DND-41 (cell line): Measurements from ENCODE around the gene ATP6V1G1.
"Not testable (repeated sequence)": the region's sequence is repeated elsewhere in the genome, so short reads cannot be mapped to it uniquely, and the experiment has no call there.

ENCODE experiments used
- ATAC-seq: fragments of 200-7000 bp; cut with Tn5 transposase; 3 replicates; pipeline ENCODE4 v1.9.1; 2021; ENCODE audit warnings: low read depth; ENCODE audit not compliant: insufficient read depth
- DNase-seq: peaks from one replicate; pipeline ENCODE4 v3.0.0-alpha.2; 2020
- H2AFZ ChIP-seq: 2 replicates; pipeline ENCODE4 v1.6.0; 2012; ENCODE audit warnings: low read depth, low read length
- H3K27ac ChIP-seq: 2 replicates; pipeline ENCODE4 v1.5.1; 2012; ENCODE audit warnings: low read length, inconsistent platforms
- H3K27me3 ChIP-seq: fragments of 200-600 bp; sonication (generic); 2 replicates; pipeline ENCODE4 v1.6.0; 2012; ENCODE audit warnings: low read length, mild to moderate bottlenecking, inconsistent platforms; ENCODE audit not compliant: insufficient read depth, poor library complexity
- H3K36me3 ChIP-seq: 2 replicates; pipeline ENCODE4 v1.5.1; 2012; ENCODE audit warnings: low read length, inconsistent platforms; ENCODE audit not compliant: insufficient read depth
- H3K4me1 ChIP-seq: 2 replicates; pipeline ENCODE4 v1.5.1; 2012; ENCODE audit warnings: mild to moderate bottlenecking, low read length; ENCODE audit not compliant: insufficient read depth
- H3K4me2 ChIP-seq: 2 replicates; pipeline ENCODE4 v1.6.0; 2012; ENCODE audit warnings: mild to moderate bottlenecking, moderate library complexity, low read length, inconsistent platforms; ENCODE audit not compliant: insufficient read depth
- H3K4me3 ChIP-seq, 2 experiments: fragments of 200-600 bp in 1 of 2; shearing (Covaris generic) in 1 of 2; 2 replicates each; pipeline ENCODE4 v1.5.1; 2012 to 2016; ENCODE audit warnings: inconsistent platforms in 2 of 2, low read length in 2 of 2, mild to moderate bottlenecking in 2 of 2, low read depth in 1 of 2, moderate library complexity in 1 of 2
- H3K79me2 ChIP-seq: 2 replicates; pipeline ENCODE4 v1.6.0; 2012; ENCODE audit warnings: low read length, inconsistent platforms; ENCODE audit not compliant: insufficient read depth
- H3K9ac ChIP-seq: 2 replicates; pipeline ENCODE4 v1.6.0; 2012; ENCODE audit warnings: low read depth, mild to moderate bottlenecking, inconsistent platforms, low read length, moderate library complexity
- H3K9me3 ChIP-seq: 2 replicates; pipeline ENCODE4 v1.5.1; 2012; ENCODE audit warnings: low read length, moderate library complexity, mild to moderate bottlenecking, inconsistent platforms; ENCODE audit not compliant: insufficient read depth, severe bottlenecking
- H4K20me1 ChIP-seq: 2 replicates; pipeline ENCODE4 v1.6.0; 2012; ENCODE audit warnings: low read length; ENCODE audit not compliant: insufficient read depth
- CTCF ChIP-seq: IDR thresholded peaks from 2 replicates; pipeline ENCODE4 v1.5.1; 2012; ENCODE audit warnings: borderline replicate concordance, low read length, moderate library complexity, mild to moderate bottlenecking; ENCODE audit not compliant: poor library complexity, severe bottlenecking; ENCODE audit errors: extremely low read depth
- EZH2 ChIP-seq: IDR thresholded peaks from 3 replicates; pipeline ENCODE4 v1.6.1; 2012; ENCODE audit warnings: borderline replicate concordance, low read depth, mild to moderate bottlenecking, moderate library complexity, low read length, inconsistent platforms; ENCODE audit not compliant: severe bottlenecking

ATP6V1G1 gene

GRCh38 chr9:114571391-114571790 lies 16.2 kb upstream of the ATP6V1G1 start:
- DNase-seq: no peak
- H4K20me1 ChIP-seq: no peaks in the 10 kb centered on the region
- no peak for TF ChIP-seq EZH2
- TF ChIP-seq CTCF: no peak
- H3K79me2 ChIP-seq: no peaks in the 10 kb centered on the region
- no peak overlapping the region for H2AFZ ChIP-seq
- no peaks in the 10 kb centered on the region for H3K27me3 ChIP-seq
- no peak overlapping the region for H3K9ac ChIP-seq
- H3K4me2 ChIP-seq: no peak overlapping the region
- H3K36me3 ChIP-seq: no peaks in the 10 kb centered on the region
- no peak overlapping the region for H3K4me3 ChIP-seq
- H3K27ac ChIP-seq: no peak overlapping the region
- H3K9me3 ChIP-seq: no peaks in the 10 kb centered on the region
- ATAC-seq: no peak
- H3K4me1 ChIP-seq: no peaks in the 10 kb centered on the region

- H3K27ac ChIP-seq: no peak overlapping the region
- no peak overlapping the region for H2AFZ ChIP-seq
- no peak overlapping the region for H3K4me2 ChIP-seq
- no peaks in the 10 kb centered on the region for H3K79me2 ChIP-seq
- no peak for ATAC-seq
- H3K4me1 ChIP-seq: no peaks in the 10 kb centered on the region
- no peaks in the 10 kb centered on the region for H3K9me3 ChIP-seq
- TF ChIP-seq EZH2 (no peak), CTCF (no peak)
- peaks cover 3% of the 10 kb centered on the region for H3K27me3 ChIP-seq
- no peak for DNase-seq
- no peak overlapping the region for H3K4me3 ChIP-seq
- H4K20me1 ChIP-seq: no peaks in the 10 kb centered on the region
- H3K36me3 ChIP-seq: no peaks in the 10 kb centered on the region
- no peak overlapping the region for H3K9ac ChIP-seq
These were observed 15.4 kb upstream of the ATP6V1G1 start for GRCh38 chr9:114572199-114572598.

GRCh38 chr9:114574438-114574837 lies 13.1 kb upstream of the ATP6V1G1 start:
- DNase-seq (no peak), ATAC-seq (no peak)
- Histone ChIP-seq H3K4me1 (no peaks in the 10 kb centered on the region), H3K79me2 (no peaks in the 10 kb centered on the region), H3K27me3 (peaks cover 3% of the 10 kb centered on the region), H3K9ac (no peak overlapping the region), H2AFZ (no peak overlapping the region), H3K9me3 (no peaks in the 10 kb centered on the region), H3K4me3 (no peak overlapping the region), H3K4me2 (no peak overlapping the region), H3K27ac (no peak overlapping the region), H4K20me1 (no peaks in the 10 kb centered on the region), H3K36me3 (no peaks in the 10 kb centered on the region)
- TF ChIP-seq CTCF: no peak
- TF ChIP-seq EZH2: no peak

GRCh38 chr9:114576779-114577178 lies 10.8 kb upstream of the ATP6V1G1 start:
- not testable (repeated sequence) for H3K4me3 ChIP-seq, DNase-seq, H3K9ac ChIP-seq, H3K4me1 ChIP-seq, H4K20me1 ChIP-seq, H3K27ac ChIP-seq, H3K79me2 ChIP-seq, H3K9me3 ChIP-seq, H3K36me3 ChIP-seq, ATAC-seq, H3K27me3 ChIP-seq, H3K4me2 ChIP-seq, H2AFZ ChIP-seq

GRCh38 chr9:114578134-114578533 lies 9.4 kb upstream of the ATP6V1G1 start:
- not testable (repeated sequence) for H3K9ac ChIP-seq, ATAC-seq, H2AFZ ChIP-seq, H3K79me2 ChIP-seq, H3K4me1 ChIP-seq, H3K27ac ChIP-seq, H3K36me3 ChIP-seq, DNase-seq, H3K4me2 ChIP-seq, H3K4me3 ChIP-seq, H4K20me1 ChIP-seq, H3K27me3 ChIP-seq, H3K9me3 ChIP-seq
